BJ (cell line): ENCODE results near the gene HTR3E. TPM values are rescaled to one million over a fixed set of nuclear protein-coding genes. Genes with fewer than 3 reads are reported as not detected.

Experiments
- CTCF ChIA-PET: fragments of 350-600 bp; formaldehyde crosslinking; extraction: SDS; loops from one replicate; lab custom pipeline; 2021; ENCODE audit warnings: antibody characterized with exemption, inconsistent platforms; lab: Yijun Ruan, JAX
- POLR2A ChIA-PET: fragments of 300-600 bp; sonication (Branson Sonifier 250); formaldehyde crosslinking; extraction: SDS; loops from one replicate; lab custom pipeline; 2021; ENCODE audit warnings: antibody characterized with exemption; lab: Charles Lee
- DNase-seq: peaks from one replicate; pipeline ENCODE4 v3.0.0-alpha.2; 2011; ENCODE audit warnings: low read depth
- H3K27me3 ChIP-seq: 2 replicates; pipeline ENCODE4 v1.6.0; 2011; ENCODE audit warnings: low read length; ENCODE audit not compliant: control insufficient read depth, insufficient read depth
- H3K36me3 ChIP-seq: 2 replicates; pipeline ENCODE4 v1.5.1; 2011; ENCODE audit warnings: low read length; ENCODE audit not compliant: control insufficient read depth, insufficient read depth
- H3K4me3 ChIP-seq: 2 replicates; pipeline ENCODE4 v1.5.1; 2011; ENCODE audit warnings: low read depth, mild to moderate bottlenecking, control low read depth, low read length
- polyA plus RNA-seq: library from polyadenylated mRNA; depleted of rRNA; stranded (reverse); fragments of >200 nt; gene quantifications from 2 replicates; pipeline ENCODE4 v1.2.3, GENCODE V29; 2011
- TF ChIP-seq, protein P1 (sequence below): IDR thresholded peaks from 2 replicates; pipeline ENCODE4 v1.5.1; 2011; ENCODE audit warnings: low read depth, mild to moderate bottlenecking, control low read depth, inconsistent platforms, low read length, moderate library complexity; ENCODE audit not compliant: insufficient read depth

Gene HTR3E
- polyA plus RNA-seq, 1 experiment, result not detected

DNA sequence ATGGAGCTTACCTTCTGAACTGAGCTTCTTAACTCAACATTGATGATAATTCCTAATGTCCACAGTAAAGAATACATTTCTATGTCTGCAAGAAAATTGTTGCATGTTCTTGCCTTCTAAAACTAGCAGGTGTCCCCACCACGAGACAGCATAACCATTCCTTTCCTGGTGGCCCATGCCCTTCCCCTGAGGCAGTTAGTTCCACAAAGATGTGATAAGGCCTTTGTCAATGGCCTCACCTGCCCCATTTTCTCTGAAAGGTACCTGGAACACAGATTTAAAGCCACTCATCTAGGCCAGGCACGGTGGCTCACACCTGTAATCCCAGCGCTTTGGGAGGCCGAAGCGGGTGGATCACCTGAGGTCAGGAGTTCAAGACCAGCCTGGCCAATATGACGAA is 21.0 kb upstream of the HTR3E start:
- no peak for DNase-seq
- ChIA-PET POLR2A (no interaction called here), CTCF (no interaction called here)
- Histone ChIP-seq H3K4me3 (no peak overlapping the region), H3K36me3 (no peaks in the 10 kb centered on the region), H3K27me3 (no peaks in the 10 kb centered on the region)
- TF ChIP-seq, protein P1, sequence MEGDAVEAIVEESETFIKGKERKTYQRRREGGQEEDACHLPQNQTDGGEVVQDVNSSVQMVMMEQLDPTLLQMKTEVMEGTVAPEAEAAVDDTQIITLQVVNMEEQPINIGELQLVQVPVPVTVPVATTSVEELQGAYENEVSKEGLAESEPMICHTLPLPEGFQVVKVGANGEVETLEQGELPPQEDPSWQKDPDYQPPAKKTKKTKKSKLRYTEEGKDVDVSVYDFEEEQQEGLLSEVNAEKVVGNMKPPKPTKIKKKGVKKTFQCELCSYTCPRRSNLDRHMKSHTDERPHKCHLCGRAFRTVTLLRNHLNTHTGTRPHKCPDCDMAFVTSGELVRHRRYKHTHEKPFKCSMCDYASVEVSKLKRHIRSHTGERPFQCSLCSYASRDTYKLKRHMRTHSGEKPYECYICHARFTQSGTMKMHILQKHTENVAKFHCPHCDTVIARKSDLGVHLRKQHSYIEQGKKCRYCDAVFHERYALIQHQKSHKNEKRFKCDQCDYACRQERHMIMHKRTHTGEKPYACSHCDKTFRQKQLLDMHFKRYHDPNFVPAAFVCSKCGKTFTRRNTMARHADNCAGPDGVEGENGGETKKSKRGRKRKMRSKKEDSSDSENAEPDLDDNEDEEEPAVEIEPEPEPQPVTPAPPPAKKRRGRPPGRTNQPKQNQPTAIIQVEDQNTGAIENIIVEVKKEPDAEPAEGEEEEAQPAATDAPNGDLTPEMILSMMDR, result no peak

DNA sequence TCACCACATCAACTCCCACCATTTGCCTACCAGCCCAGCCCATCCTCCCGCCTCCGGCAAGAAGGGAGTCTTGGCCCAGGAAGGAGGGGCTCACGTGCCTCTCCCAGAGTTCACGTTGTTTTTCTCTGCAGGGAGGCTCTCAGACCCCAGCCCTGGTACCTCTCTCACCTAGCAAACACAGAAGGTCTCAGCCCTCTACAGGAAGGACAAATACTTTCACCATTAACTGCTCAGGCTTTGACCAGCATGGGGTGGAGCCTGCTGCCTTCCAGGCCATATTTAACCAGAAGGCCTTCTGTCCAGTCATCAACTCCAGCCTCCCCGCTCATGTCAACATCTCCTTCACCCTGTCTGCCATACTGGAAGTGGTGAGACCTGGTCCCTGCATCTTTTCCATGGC is 19.0 kb upstream of the HTR3E start:
- TF ChIP-seq, protein P1, result no peak
- Histone ChIP-seq H3K4me3 (no peak overlapping the region), H3K36me3 (no peaks in the 10 kb centered on the region), H3K27me3 (no peaks in the 10 kb centered on the region)
- no peak for DNase-seq
- CTCF ChIA-PET, result no interaction called here
- POLR2A ChIA-PET, result no interaction called here

- TF ChIP-seq, protein P1, result no peak
- no peak overlapping the region for H3K4me3 ChIP-seq
- ChIA-PET POLR2A (no interaction called here), CTCF (no interaction called here)
- no peak for DNase-seq
- no peaks in the 10 kb centered on the region for H3K36me3 ChIP-seq
- no peaks in the 10 kb centered on the region; the same call in 1 of the 2 replicates for H3K27me3 ChIP-seq
Measured at GRCh38 chr3:184078851-184079250, 18.0 kb upstream of the HTR3E start.

DNA sequence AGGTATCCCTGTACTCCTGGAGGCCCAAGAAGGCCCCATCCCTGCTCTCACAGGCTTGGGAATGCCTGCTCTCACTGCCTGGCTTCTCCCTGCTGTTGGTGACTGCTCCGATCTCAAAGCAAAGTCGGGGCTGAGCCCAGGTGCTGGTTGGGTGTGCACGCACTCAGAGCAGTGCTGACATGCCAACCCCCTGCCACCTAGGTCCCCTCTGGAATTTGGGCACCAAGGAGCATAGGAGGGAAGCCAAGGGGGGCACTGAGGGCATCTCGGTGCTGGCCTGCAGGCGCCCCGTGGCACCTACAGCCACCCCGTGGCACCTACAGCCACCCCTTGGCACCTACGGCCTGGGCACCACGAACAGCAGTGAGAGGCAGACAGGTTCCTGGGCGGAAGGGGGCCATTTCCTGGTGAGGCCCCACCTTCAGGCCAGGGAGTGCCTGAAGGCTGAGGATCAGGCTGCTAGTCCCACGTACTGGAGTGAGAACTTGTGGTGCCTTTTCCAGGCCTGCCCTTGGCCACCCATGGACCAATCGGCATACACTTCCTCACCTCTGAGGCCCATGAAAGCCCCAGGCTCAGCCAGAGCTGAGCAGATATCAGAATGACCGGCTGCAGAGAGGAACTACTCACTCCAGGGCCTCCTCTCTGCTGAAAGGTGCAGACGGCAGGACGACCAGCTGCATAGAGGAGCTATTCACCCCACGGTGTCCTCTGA is 15.6 kb upstream of the HTR3E start:
- CTCF ChIA-PET, result no interaction called here

DNA sequence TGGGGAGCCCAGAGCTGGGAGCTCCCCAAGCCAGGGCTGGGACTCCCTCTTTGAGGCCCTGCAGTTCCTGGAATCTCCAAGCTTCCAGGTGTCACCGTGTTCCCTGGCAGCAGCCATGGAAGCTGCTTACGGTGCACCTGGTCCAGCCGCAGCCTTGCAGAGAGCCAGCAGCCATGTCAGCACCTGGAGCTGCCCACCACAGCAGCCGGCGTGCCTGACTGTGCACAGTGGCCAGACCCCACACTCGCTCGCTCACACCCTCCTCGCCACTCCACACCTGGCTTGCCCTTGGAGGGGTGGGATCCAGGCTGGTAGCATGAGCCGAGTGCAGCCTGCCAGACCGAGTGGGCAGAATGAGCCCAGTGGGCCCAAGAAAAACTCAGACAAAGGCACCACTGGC is 14.8 kb upstream of the HTR3E start:
- TF ChIP-seq, protein P1, result no peak
- CTCF ChIA-PET, result no interaction called here

More for the DNA sequence above, 15.6 kb upstream of the HTR3E start:
- TF ChIP-seq, protein P1, result no peak
- POLR2A ChIA-PET, result no interaction called here
- H3K4me3 ChIP-seq, result no peak overlapping the region
- DNase-seq, result no peak
- no peaks in the 10 kb centered on the region for H3K36me3 ChIP-seq
- no peaks in the 10 kb centered on the region; the same call in 1 of the 2 replicates for H3K27me3 ChIP-seq

More for the DNA sequence above, 14.8 kb upstream of the HTR3E start:
- no peak overlapping the region for H3K4me3 ChIP-seq
- H3K36me3 ChIP-seq, result no peaks in the 10 kb centered on the region
- POLR2A ChIA-PET, result no interaction called here
- H3K27me3 ChIP-seq, result no peaks in the 10 kb centered on the region; the same call in 1 of the 2 replicates
- no peak for DNase-seq
